Neural cell (in vitro differentiated cells): ENCODE results near the gene ZDHHC16. TPM values are rescaled to one million over a fixed set of nuclear protein-coding genes. Genes with fewer than 3 reads are reported as not detected.

Experiments
- H2AFZ ChIP-seq: fragments of 200-600, 300-800 bp; sonication (generic), shearing (Covaris generic); 2 replicates; pipeline ENCODE4 v1.6.0; 2014; ENCODE audit warnings: low read depth, mild to moderate bottlenecking, antibody characterized with exemption, low read length, moderate library complexity
- H3F3A ChIP-seq: fragments of 200-600 bp; shearing (Covaris generic); 2 replicates; pipeline ENCODE4 v1.6.1; 2016; ENCODE audit warnings: mild to moderate bottlenecking, moderate library complexity, mixed read lengths, antibody characterized with exemption, low read length; ENCODE audit not compliant: insufficient read depth, poor library complexity, severe bottlenecking
- H3K27ac ChIP-seq: fragments of 200-600, 300-800 bp; sonication (generic), shearing (Covaris generic); 2 replicates; pipeline ENCODE4 v1.5.1; 2014; ENCODE audit warnings: mild to moderate bottlenecking, low read length, moderate library complexity
- H3K27me3 ChIP-seq: fragments of 300-800, 200-600 bp; sonication (generic), shearing (Covaris generic); 2 replicates; pipeline ENCODE4 v1.6.0; 2014; ENCODE audit warnings: mild to moderate bottlenecking, low read depth, low read length, moderate library complexity; ENCODE audit not compliant: insufficient read depth
- H3K36me3 ChIP-seq: fragments of 300-800, 200-600 bp; sonication (generic), shearing (Covaris generic); 2 replicates; pipeline ENCODE4 v1.5.1; 2014; ENCODE audit warnings: mild to moderate bottlenecking, antibody characterized with exemption, low read length, moderate library complexity; ENCODE audit not compliant: insufficient read depth
- H3K4me2 ChIP-seq: fragments of 300-800, 200-600 bp; sonication (generic), shearing (Covaris generic); 2 replicates; pipeline ENCODE4 v1.6.0; 2014; ENCODE audit warnings: mild to moderate bottlenecking, low read length
- H3K4me3 ChIP-seq: fragments of 300-800, 200-600 bp; sonication (generic), shearing (Covaris generic); 2 replicates; pipeline ENCODE4 v1.5.1; 2014; ENCODE audit warnings: mild to moderate bottlenecking, low read length, moderate library complexity
- H3K79me2 ChIP-seq: fragments of 200-600 bp; shearing (Covaris generic); replicated peaks from 2 replicates; pipeline ENCODE4 v1.6.0; 2014; ENCODE audit warnings: mild to moderate bottlenecking, low read length, moderate library complexity; ENCODE audit not compliant: insufficient read depth
- H3K9ac ChIP-seq: fragments of 300-800, 200-600 bp; sonication (generic), shearing (Covaris generic); 2 replicates; pipeline ENCODE4 v1.6.1; 2016; ENCODE audit warnings: mild to moderate bottlenecking, low read length, mixed read lengths
- H3K9me2 ChIP-seq: fragments of 200-600 bp; shearing (Covaris generic); 2 replicates; pipeline ENCODE4 v1.6.1; 2016; ENCODE audit warnings: mild to moderate bottlenecking, low read length, mixed read lengths; ENCODE audit not compliant: insufficient read depth
- H3K9me3 ChIP-seq: fragments of 200-600, 300-800 bp; sonication (generic), shearing (Covaris generic); 2 replicates; pipeline ENCODE4 v1.6.1; 2016; ENCODE audit warnings: mild to moderate bottlenecking, mixed run types, low read length, moderate library complexity, mixed read lengths
- H4K20me1 ChIP-seq: fragments of 200-600 bp; shearing (Covaris generic); 2 replicates; pipeline ENCODE4 v1.6.1; 2016; ENCODE audit warnings: mild to moderate bottlenecking, mixed run types; ENCODE audit not compliant: insufficient read depth
- CTCF ChIP-seq: fragments of 450-650 bp; IDR thresholded peaks from 2 replicates; pipeline ENCODE4 v1.5.1; 2014; ENCODE audit warnings: antibody characterized with exemption, mild to moderate bottlenecking, moderate library complexity; ENCODE audit not compliant: poor library complexity, severe bottlenecking
- EP300 ChIP-seq: fragments of 450-650 bp; conservative IDR thresholded peaks from 2 replicates; pipeline ENCODE4 v1.6.1; 2014; ENCODE audit warnings: antibody characterized with exemption, mild to moderate bottlenecking, moderate library complexity; ENCODE audit not compliant: poor library complexity, severe bottlenecking
- EZH2 ChIP-seq: fragments of 200-600, 300-800 bp; shearing (Covaris generic), sonication (generic); IDR thresholded peaks from 2 replicates; pipeline ENCODE4 v1.6.1; 2014; ENCODE audit warnings: antibody characterized with exemption, low read length, borderline replicate concordance, mild to moderate bottlenecking; ENCODE audit not compliant: insufficient read depth, poor library complexity, severe bottlenecking
- MXI1 ChIP-seq: fragments of 450-650 bp; conservative IDR thresholded peaks from 2 replicates; pipeline ENCODE4 v1.6.1; 2014; ENCODE audit warnings: antibody characterized with exemption, mild to moderate bottlenecking; ENCODE audit not compliant: poor library complexity, severe bottlenecking
- POLR2AphosphoS5 ChIP-seq: IDR thresholded peaks from 2 replicates; pipeline ENCODE4 v1.6.1; 2012
- RAD21 ChIP-seq: fragments of 450-650 bp; conservative IDR thresholded peaks from 2 replicates; pipeline ENCODE4 v1.6.1; 2014; ENCODE audit warnings: antibody characterized with exemption, mild to moderate bottlenecking, moderate library complexity
- REST ChIP-seq: IDR thresholded peaks from 2 replicates; pipeline ENCODE4 v1.6.1; 2012; ENCODE audit warnings: borderline replicate concordance
- SMC3 ChIP-seq: fragments of 450-650 bp; conservative IDR thresholded peaks from 2 replicates; pipeline ENCODE4 v1.6.1; 2014; ENCODE audit warnings: antibody characterized with exemption, mild to moderate bottlenecking, moderate library complexity; ENCODE audit not compliant: poor library complexity
- TAF1 ChIP-seq: IDR thresholded peaks from 2 replicates; pipeline ENCODE4 v1.6.1; 2012; ENCODE audit warnings: low read depth
- polyA plus RNA-seq: library from polyadenylated mRNA; depleted of rRNA; stranded (reverse); fragments of >200 nt; gene quantifications from 2 replicates; pipeline ENCODE4 v1.2.3, GENCODE V29; 2014
- small RNA-seq, 3 experiments: library from RNA; depleted of rRNA; stranded (forward); fragments of <200 nt; gene quantifications; one replicate each; pipeline ENCODE3, GENCODE V24; 2012

The ZDHHC16 gene
- polyA plus RNA-seq, 1 donor from 2014 or later, result 34.3 TPM

GRCh38 chr10:97505152-97505551 is 59.2 kb downstream of the ZDHHC16 start:
- H3K27me3 ChIP-seq, result peaks cover 22% of the 10 kb centered on the region
- no peak overlapping the region for H3K9ac ChIP-seq
- H3K36me3 ChIP-seq, result no peaks in the 10 kb centered on the region
- no peaks in the 10 kb centered on the region for H3K79me2 ChIP-seq
- no peak overlapping the region for H3K4me3 ChIP-seq
- no peak overlapping the region for H2AFZ ChIP-seq
- H3K27ac ChIP-seq, result no peak overlapping the region
- H4K20me1 ChIP-seq, result no peaks in the 10 kb centered on the region
- no peaks in the 10 kb centered on the region for H3F3A ChIP-seq
- no peaks in the 10 kb centered on the region for H3K9me3 ChIP-seq
- H3K4me2 ChIP-seq, result no peak overlapping the region
- no peaks in the 10 kb centered on the region for H3K9me2 ChIP-seq
- no peak for TF ChIP-seq SMC3

- H3K9me3 ChIP-seq, result no peaks in the 10 kb centered on the region
- no peaks in the 10 kb centered on the region for H3K79me2 ChIP-seq
- no peak overlapping the region for H2AFZ ChIP-seq
- H3F3A ChIP-seq, result no peaks in the 10 kb centered on the region
- H3K4me2 ChIP-seq, result no peak overlapping the region
- no peak overlapping the region for H3K27ac ChIP-seq
- no peaks in the 10 kb centered on the region for H3K9me2 ChIP-seq
- no peak overlapping the region for H3K4me3 ChIP-seq
- H3K36me3 ChIP-seq, result no peaks in the 10 kb centered on the region
- H4K20me1 ChIP-seq, result no peaks in the 10 kb centered on the region
- peaks cover 9% of the 10 kb centered on the region for H3K27me3 ChIP-seq
- TF ChIP-seq REST, result no peak
- no peak for TF ChIP-seq TAF1
- no peak for TF ChIP-seq POLR2AphosphoS5
- TF ChIP-seq CTCF, result no peak
- no peak for TF ChIP-seq RAD21
- TF ChIP-seq MXI1, result no peak
- TF ChIP-seq SMC3, result no peak
- TF ChIP-seq EZH2, result no peak
- no peak for TF ChIP-seq EP300
- no peak overlapping the region for H3K9ac ChIP-seq
These were observed 60.4 kb downstream of the ZDHHC16 start for GRCh38 chr10:97506199-97506991.

Small RNAs within 50 kb of the gene (small RNA-seq; reads per million reads assigned to genes)
- gene RF00019, result 0 to 1.2 (median 0) reads per million in 3 experiments

Other genes starting within 250 kb of the ZDHHC16 start
- 5.2 and 8.3 TPM in 2 replicates for gene ARHGAP19, start 153.5 kb upstream of the ZDHHC16 start, polyA plus RNA-seq
- gene FRAT1, start 126.9 kb upstream of the ZDHHC16 start, polyA plus RNA-seq, result 10.8 and 12.1 TPM in 2 replicates
- gene FRAT2, start 111.4 kb upstream of the ZDHHC16 start, polyA plus RNA-seq, result 13.9 and 18.5 TPM in 2 replicates
- 9.7 and 12.1 TPM in 2 replicates for gene RRP12, start 44.8 kb upstream of the ZDHHC16 start, polyA plus RNA-seq
- 195 and 197 TPM in 2 replicates for gene PGAM1, start 20.0 kb upstream of the ZDHHC16 start, polyA plus RNA-seq
- 33.5 and 44.6 TPM in 2 replicates for gene EXOSC1, start 169 bp upstream of the ZDHHC16 start, polyA plus RNA-seq
- gene MMS19, start 52.2 kb downstream of the ZDHHC16 start, polyA plus RNA-seq, result 49.8 and 54.1 TPM in 2 replicates
- gene UBTD1, start 52.7 kb downstream of the ZDHHC16 start, polyA plus RNA-seq, result 2.8 and 3.3 TPM in 2 replicates
- not detected in 2 replicates for gene ANKRD2, start 126.6 kb downstream of the ZDHHC16 start, polyA plus RNA-seq
- not detected in 2 replicates for gene HOGA1, start 138.2 kb downstream of the ZDHHC16 start, polyA plus RNA-seq
- gene C10orf62, start 143.5 kb downstream of the ZDHHC16 start, polyA plus RNA-seq, result not detected in 2 replicates
- gene MORN4, start 187.3 kb downstream of the ZDHHC16 start, polyA plus RNA-seq, result 64.7 and 81.3 TPM in 2 replicates
- 14.4 and 17.8 TPM in 2 replicates for gene PI4K2A, start 194.5 kb downstream of the ZDHHC16 start, polyA plus RNA-seq
- gene AVPI1, start 241.1 kb downstream of the ZDHHC16 start, polyA plus RNA-seq, result 0.94 and 1.3 TPM in 2 replicates